ENCODE results near the gene ADSS1. TPM values are rescaled to one million over a fixed set of nuclear protein-coding genes. Genes with fewer than 3 reads are reported as not detected.

Gene ADSS1
- total and polyA plus RNA-seq, 9 donors, result 31.3 to 78.5 (median 56.9) TPM

GRCh38 chr14:104770072-104770579, 46.1 kb downstream of the ADSS1 start:
- H3K4me3 ChIP-seq (ENCODE audit: low read length), result no peak overlapping the region
- H3K36me3 ChIP-seq (ENCODE audit: control insufficient read depth, insufficient read depth, low read length), result peaks cover 58% of the 10 kb centered on the region
- H3K27ac ChIP-seq (ENCODE audit: low read length), result no peak overlapping the region
- WGBS (ENCODE audit: insufficient coverage), result 61% methylated on average over 13 of the region's 24 CpGs
- H3K27me3 ChIP-seq (ENCODE audit: control insufficient read depth, insufficient read depth, low read length), result no peaks in the 10 kb centered on the region
- DNase-seq, result no peak
- peaks cover 18% of the 10 kb centered on the region for H3K4me1 ChIP-seq (ENCODE audit: control insufficient read depth, insufficient read depth, low read length)
- peaks cover 8% of the 10 kb centered on the region for H3K9me3 ChIP-seq (replicated peaks; ENCODE audit: control insufficient read depth, low read depth, low read length)

DNA sequence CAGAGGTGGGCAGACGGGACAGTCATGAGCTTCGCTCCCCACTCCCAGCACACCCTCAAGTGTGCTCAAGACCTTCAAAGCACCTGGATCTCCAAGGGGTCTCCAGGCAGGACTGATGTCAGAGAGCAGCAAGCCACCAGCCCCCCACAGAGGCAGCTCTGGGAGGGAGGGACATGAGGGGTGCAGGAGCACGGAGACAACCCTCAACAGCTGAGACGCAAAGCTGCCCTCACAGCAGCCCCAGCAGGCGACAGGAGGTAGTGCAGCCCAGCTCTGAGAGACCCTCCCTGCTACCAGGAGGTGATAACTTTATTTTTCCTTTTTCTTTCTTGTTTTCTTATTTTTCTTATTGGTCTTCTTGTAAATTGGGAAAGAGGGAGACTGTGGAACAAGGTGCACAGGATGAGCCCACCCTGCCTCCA, 46.8 kb downstream of the ADSS1 start:
- no peak overlapping the region for H3K4me3 ChIP-seq (ENCODE audit: low read length)
- no peak overlapping the region for H3K27ac ChIP-seq (ENCODE audit: low read length)
- H3K4me1 ChIP-seq (ENCODE audit: control insufficient read depth, insufficient read depth, low read length), result peaks cover 18% of the 10 kb centered on the region
- DNase-seq, result no peak
- WGBS (ENCODE audit: insufficient coverage), result no CpG with 5 or more reads among the region's 5 CpGs
- H3K9me3 ChIP-seq (replicated peaks; ENCODE audit: control insufficient read depth, low read depth, low read length), result peaks cover 8% of the 10 kb centered on the region
- peaks cover 65% of the 10 kb centered on the region for H3K36me3 ChIP-seq (ENCODE audit: control insufficient read depth, insufficient read depth, low read length)
- no peaks in the 10 kb centered on the region for H3K27me3 ChIP-seq (ENCODE audit: control insufficient read depth, insufficient read depth, low read length)

- Histone ChIP-seq H3K27ac (ENCODE audit: low read length) (no peak overlapping the region), H3K9me3 (replicated peaks; ENCODE audit: control insufficient read depth, low read depth, low read length) (peaks cover 8% of the 10 kb centered on the region), H3K4me3 (ENCODE audit: low read length) (no peak overlapping the region), H3K27me3 (ENCODE audit: control insufficient read depth, insufficient read depth, low read length) (no peaks in the 10 kb centered on the region), H3K36me3 (ENCODE audit: control insufficient read depth, insufficient read depth, low read length) (peaks cover 70% of the 10 kb centered on the region), H3K4me1 (ENCODE audit: control insufficient read depth, insufficient read depth, low read length) (peaks cover 18% of the 10 kb centered on the region)
- no peak for DNase-seq
- 95% methylated on average over 4 of the region's 4 CpGs for WGBS (ENCODE audit: insufficient coverage)
Observed at GRCh38 chr14:104771374-104771773, 47.3 kb downstream of the ADSS1 start.

DNA sequence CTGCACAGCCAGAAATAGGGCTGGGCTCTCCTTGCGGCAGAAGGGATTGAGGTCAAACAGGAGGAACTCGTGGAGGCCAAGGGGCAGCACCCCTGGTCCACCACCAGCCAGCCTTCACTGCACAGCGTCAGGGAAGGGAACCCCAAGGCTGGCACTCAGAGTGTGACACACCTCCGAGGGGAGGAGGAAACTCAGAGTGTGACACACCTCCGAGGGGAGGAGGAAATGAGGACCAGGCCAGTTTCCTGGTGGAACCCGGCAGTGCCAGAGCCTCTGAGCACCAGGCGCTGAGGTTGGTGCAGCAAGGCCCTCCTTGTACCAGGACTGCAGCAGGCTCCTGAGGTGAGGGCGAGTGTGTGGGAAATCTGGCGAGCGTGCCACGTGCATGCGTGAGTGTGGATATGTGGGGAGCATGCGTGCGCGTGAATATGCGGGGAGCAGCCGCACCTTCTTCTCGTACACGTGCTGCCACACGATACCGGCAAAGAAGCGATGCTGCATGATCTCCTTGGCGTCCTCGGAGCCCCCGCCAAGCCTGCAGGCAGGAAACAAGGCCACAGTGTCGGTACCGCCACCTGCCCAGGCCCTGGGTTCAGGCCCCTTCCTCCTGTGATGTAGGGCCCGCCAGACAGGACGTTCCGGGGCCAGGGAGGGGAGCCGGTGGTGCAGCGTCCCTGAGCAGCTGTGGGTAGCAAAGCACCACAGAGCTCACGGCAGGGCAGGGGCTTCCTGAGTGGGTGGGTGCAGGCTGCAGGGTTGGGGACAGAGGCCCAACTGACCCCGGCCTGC, 48.1 kb downstream of the ADSS1 start:
- no peak overlapping the region for H3K4me3 ChIP-seq (ENCODE audit: low read length)
- H3K4me1 ChIP-seq (ENCODE audit: control insufficient read depth, insufficient read depth, low read length), result peaks cover 18% of the 10 kb centered on the region
- peaks cover 77% of the 10 kb centered on the region for H3K36me3 ChIP-seq (ENCODE audit: control insufficient read depth, insufficient read depth, low read length)
- peaks cover 8% of the 10 kb centered on the region for H3K9me3 ChIP-seq (replicated peaks; ENCODE audit: control insufficient read depth, low read depth, low read length)
- DNase-seq, result no peak
- 91% methylated on average over 34 of the region's 34 CpGs for WGBS (ENCODE audit: insufficient coverage)
- no peaks in the 10 kb centered on the region for H3K27me3 ChIP-seq (ENCODE audit: control insufficient read depth, insufficient read depth, low read length)
- no peak overlapping the region for H3K27ac ChIP-seq (ENCODE audit: low read length)

DNA sequence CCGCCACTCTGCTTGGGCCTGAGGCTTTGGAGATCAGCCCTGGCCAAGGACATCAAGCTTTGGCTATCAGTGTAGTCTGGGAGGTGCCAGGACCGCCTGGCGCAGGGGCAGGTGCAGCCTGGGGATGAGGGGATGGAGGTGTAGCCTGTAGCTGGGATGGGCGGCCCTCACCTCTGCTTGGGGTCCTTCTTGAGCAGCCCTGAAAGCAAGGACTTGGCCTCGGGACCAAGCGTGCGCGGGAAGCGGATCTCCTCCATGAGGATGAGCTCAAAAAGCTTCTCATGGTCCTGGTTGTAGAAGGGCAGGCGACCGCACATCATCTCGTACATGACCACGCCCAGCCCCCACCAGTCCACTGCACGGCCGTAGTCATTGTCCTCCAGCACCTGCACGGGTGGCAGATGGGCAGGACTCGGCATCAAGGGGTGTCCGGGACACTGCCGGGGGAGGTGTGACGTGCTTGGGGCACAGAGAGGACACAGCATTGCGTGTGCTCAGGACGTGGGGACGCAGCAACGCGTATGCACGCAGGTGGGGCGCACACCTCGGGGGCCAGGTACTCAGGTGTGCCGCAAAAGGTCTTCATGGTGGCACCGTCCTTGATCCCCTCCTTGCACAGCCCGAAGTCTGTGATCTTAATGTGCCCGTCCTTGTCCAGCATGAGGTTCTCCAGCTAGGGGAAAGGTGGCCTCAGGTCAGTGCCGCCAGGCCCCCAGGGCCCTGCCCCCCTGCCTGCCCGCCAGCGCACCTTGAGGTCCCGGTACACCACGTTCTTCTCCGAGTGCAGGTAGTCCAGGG, 48.9 kb downstream of the ADSS1 start:
- H3K9me3 ChIP-seq (replicated peaks; ENCODE audit: control insufficient read depth, low read depth, low read length), result peaks cover 8% of the 10 kb centered on the region
- 92% methylated on average over 38 of the region's 38 CpGs for WGBS (ENCODE audit: insufficient coverage)
- peaks cover 24% of the 10 kb centered on the region for H3K4me1 ChIP-seq (ENCODE audit: control insufficient read depth, insufficient read depth, low read length)
- no peak overlapping the region for H3K27ac ChIP-seq (ENCODE audit: low read length)
- H3K4me3 ChIP-seq (ENCODE audit: low read length), result no peak overlapping the region
- H3K36me3 ChIP-seq (ENCODE audit: control insufficient read depth, insufficient read depth, low read length), result peaks cover 84% of the 10 kb centered on the region
- no peak for DNase-seq
- no peaks in the 10 kb centered on the region for H3K27me3 ChIP-seq (ENCODE audit: control insufficient read depth, insufficient read depth, low read length)

- Histone ChIP-seq H3K27ac (ENCODE audit: low read length) (no peak overlapping the region), H3K4me3 (ENCODE audit: low read length) (no peak overlapping the region), H3K9me3 (replicated peaks; ENCODE audit: control insufficient read depth, low read depth, low read length) (peaks cover 8% of the 10 kb centered on the region), H3K36me3 (ENCODE audit: control insufficient read depth, insufficient read depth, low read length) (peaks cover 92% of the 10 kb centered on the region), H3K4me1 (ENCODE audit: control insufficient read depth, insufficient read depth, low read length) (peaks cover 19% of the 10 kb centered on the region), H3K27me3 (ENCODE audit: control insufficient read depth, insufficient read depth, low read length) (no peaks in the 10 kb centered on the region)
- 81% methylated on average over 40 of the region's 46 CpGs for WGBS (ENCODE audit: insufficient coverage)
- no peak for DNase-seq
Observed at GRCh38 chr14:104773505-104774452, 49.8 kb downstream of the ADSS1 start.

DNA sequence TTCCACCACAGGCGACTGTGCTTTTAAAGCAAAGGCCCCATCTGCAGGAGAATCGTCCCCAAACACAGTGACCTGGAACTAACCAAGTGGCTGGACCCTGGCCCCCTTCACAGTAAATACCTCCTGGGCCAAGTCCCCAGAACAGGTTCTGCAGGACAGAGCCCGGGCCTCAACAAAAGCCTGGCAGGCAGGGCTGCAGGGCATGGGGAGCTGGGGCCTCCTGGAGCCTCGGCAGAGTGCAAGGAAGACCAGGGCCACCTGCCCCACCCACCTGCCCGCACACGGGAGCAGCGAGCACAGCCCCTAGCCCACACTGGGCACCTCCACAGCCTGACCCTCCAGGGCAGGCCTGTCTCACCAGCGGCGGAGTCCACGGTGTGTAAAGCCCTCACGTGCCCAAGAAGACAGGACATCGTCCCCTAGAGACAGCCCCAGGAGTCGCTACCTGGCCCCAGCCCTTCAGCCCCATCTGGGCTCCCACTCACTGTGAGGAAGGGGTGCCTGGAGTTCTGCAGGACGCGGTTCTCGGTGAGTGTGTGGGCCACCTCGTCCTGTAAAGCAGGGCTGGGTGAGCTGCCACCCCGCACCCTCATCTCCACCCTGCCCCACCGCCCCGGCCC, 50.5 kb downstream of the ADSS1 start:
- Histone ChIP-seq H3K27ac (ENCODE audit: low read length) (no peak overlapping the region), H3K36me3 (ENCODE audit: control insufficient read depth, insufficient read depth, low read length) (peaks cover 95% of the 10 kb centered on the region), H3K4me3 (ENCODE audit: low read length) (no peak overlapping the region), H3K4me1 (ENCODE audit: control insufficient read depth, insufficient read depth, low read length) (peaks cover 12% of the 10 kb centered on the region), H3K27me3 (ENCODE audit: control insufficient read depth, insufficient read depth, low read length) (no peaks in the 10 kb centered on the region), H3K9me3 (replicated peaks; ENCODE audit: control insufficient read depth, low read depth, low read length) (peaks cover 8% of the 10 kb centered on the region)
- 88% methylated on average over 19 of the region's 20 CpGs for WGBS (ENCODE audit: insufficient coverage)
- no peak for DNase-seq

- peaks cover 95% of the 10 kb centered on the region for H3K36me3 ChIP-seq (ENCODE audit: control insufficient read depth, insufficient read depth, low read length)
Observed at GRCh38 chr14:104775073-104775489, 51.1 kb downstream of the ADSS1 start.

GRCh38 chr14:104776481-104776880, 52.5 kb downstream of the ADSS1 start:
- Histone ChIP-seq H3K27me3 (ENCODE audit: control insufficient read depth, insufficient read depth, low read length) (no peaks in the 10 kb centered on the region), H3K36me3 (ENCODE audit: control insufficient read depth, insufficient read depth, low read length) (peaks cover 93% of the 10 kb centered on the region), H3K4me3 (ENCODE audit: low read length) (no peak overlapping the region), H3K27ac (ENCODE audit: low read length) (no peak overlapping the region), H3K9me3 (replicated peaks; ENCODE audit: control insufficient read depth, low read depth, low read length) (peaks cover 3% of the 10 kb centered on the region), H3K4me1 (ENCODE audit: control insufficient read depth, insufficient read depth, low read length) (peaks cover 9% of the 10 kb centered on the region)
- 96% methylated on average over 15 of the region's 15 CpGs for WGBS (ENCODE audit: insufficient coverage)
- no peak for DNase-seq

More at GRCh38 chr14:104775073-104775489, 51.1 kb downstream of the ADSS1 start:
- DNase-seq, result no peak
- Histone ChIP-seq H3K27me3 (ENCODE audit: control insufficient read depth, insufficient read depth, low read length) (no peaks in the 10 kb centered on the region), H3K9me3 (replicated peaks; ENCODE audit: control insufficient read depth, low read depth, low read length) (peaks cover 8% of the 10 kb centered on the region), H3K4me3 (ENCODE audit: low read length) (no peak overlapping the region), H3K4me1 (ENCODE audit: control insufficient read depth, insufficient read depth, low read length) (peaks cover 9% of the 10 kb centered on the region), H3K27ac (ENCODE audit: low read length) (no peak overlapping the region)
- 90% methylated on average over 13 of the region's 13 CpGs for WGBS (ENCODE audit: insufficient coverage)
